Panc1 (cell line): ENCODE data around the gene SESN2. TPM values are rescaled to one million over a fixed set of nuclear protein-coding genes. Genes with fewer than 3 reads are reported as not detected.

Experiments used
- ATAC-seq: fragments of 200-7000 bp; cut with Tn5 transposase; 2 replicates; pipeline ENCODE4 v1.9.1; 2020; ENCODE audit warnings: mild to moderate bottlenecking, moderate library complexity
- BruUV-seq: library from RNA; stranded (reverse); fragments of 400-500 nt; replicated peaks from 2 replicates; lab custom pipeline; 2021; lab: Mats Ljungman, UMichigan
- CTCF ChIA-PET: fragments of 300-600 bp; sonication (Branson Sonifier 250); formaldehyde crosslinking; loops from one replicate; lab custom pipeline; 2022; ENCODE audit warnings: antibody characterized with exemption; lab: Charles Lee
- POLR2A ChIA-PET: fragments of 300-600 bp; sonication (Branson Sonifier 250); formaldehyde crosslinking; loops from one replicate; lab custom pipeline; 2022; ENCODE audit warnings: antibody characterized with exemption; lab: Charles Lee
- DNase-seq: peaks from one replicate; pipeline ENCODE4 v3.0.0-alpha.2; 2010; ENCODE audit warnings: low read depth, low spot score
- H3K27ac ChIP-seq: 2 replicates; pipeline ENCODE4 v1.5.1; 2011; ENCODE audit warnings: mild to moderate bottlenecking, low read length, inconsistent platforms
- H3K27me3 ChIP-seq: fragments of 200-500 bp; sonication (Bioruptor generic); 2 replicates; pipeline ENCODE4 v1.6.0; 2014; ENCODE audit warnings: low read length, inconsistent platforms; ENCODE audit not compliant: control insufficient read depth, insufficient read depth
- H3K36me3 ChIP-seq: fragments of 200-500 bp; sonication (Bioruptor generic); 2 replicates; pipeline ENCODE4 v1.5.1; 2014; ENCODE audit warnings: inconsistent platforms, mild to moderate bottlenecking, low read length, moderate library complexity; ENCODE audit not compliant: control insufficient read depth, insufficient read depth
- H3K4me1 ChIP-seq: 2 replicates; pipeline ENCODE4 v1.5.1; 2011; ENCODE audit warnings: inconsistent platforms, mild to moderate bottlenecking, low read length, moderate library complexity; ENCODE audit not compliant: control insufficient read depth, insufficient read depth
- H3K4me3 ChIP-seq, 2 experiments: 2 replicates each; pipeline ENCODE4 v1.5.1; 2011 to 2012; ENCODE audit warnings: low read depth in 2 of 2, low read length in 2 of 2, mild to moderate bottlenecking in 2 of 2, inconsistent platforms in 1 of 2, moderate library complexity in 1 of 2
- H3K9me3 ChIP-seq: fragments of 200-500 bp; sonication (Bioruptor generic); 2 replicates; pipeline ENCODE4 v1.5.1; 2014; ENCODE audit warnings: low read depth, mild to moderate bottlenecking, inconsistent platforms, low read length, moderate library complexity; ENCODE audit not compliant: control insufficient read depth, insufficient read depth
- CTCF ChIP-seq: fragments of 450-650 bp; IDR thresholded peaks from 2 replicates; pipeline ENCODE4 v1.5.1; 2017; ENCODE audit warnings: mild to moderate bottlenecking
- POLR2AphosphoS5 ChIP-seq: IDR thresholded peaks from 2 replicates; pipeline ENCODE4 v1.6.1; 2012; ENCODE audit warnings: mild to moderate bottlenecking, low read depth, low read length, moderate library complexity
- SIN3A ChIP-seq: IDR thresholded peaks from 2 replicates; pipeline ENCODE4 v1.6.1; 2012; ENCODE audit warnings: low read depth, mild to moderate bottlenecking, low read length, moderate library complexity, borderline replicate concordance; ENCODE audit not compliant: insufficient read depth
- TCF7L2 ChIP-seq: IDR thresholded peaks from 2 replicates; pipeline ENCODE4 v1.6.1; 2011; ENCODE audit warnings: mild to moderate bottlenecking, low read depth, low read length, inconsistent platforms
- in situ Hi-C: cut with HindIII; loops from 2 replicates; pipeline ENCODE4 v1.10.0; 2016; ENCODE audit warnings: low sequenced_read_pairs, low pct_unique_long_range_greater_than_20kb
- intact Hi-C: fragments of 100-400 bp; cut with micrococcal nuclease; formaldehyde crosslinking; loops from one replicate; pipeline ENCODE4 v1.10.0; 2022; ENCODE audit not compliant: unreplicated experiment
- total RNA-seq: library from RNA; stranded (reverse); gene quantifications from one replicate; pipeline ENCODE4 v1.2.1, GENCODE V29; 2021; ENCODE audit not compliant: unreplicated experiment
- TF ChIP-seq, protein P1 (sequence below), 2 experiments: IDR thresholded peaks; 2 replicates each; pipeline ENCODE4 v1.6.1; 2011 to 2012; ENCODE audit warnings: low read depth in 2 of 2, control low read depth in 1 of 2, low read length in 1 of 2, mild to moderate bottlenecking in 1 of 2, moderate library complexity in 1 of 2; ENCODE audit not compliant: insufficient read depth in 1 of 2

The SESN2 gene
- total RNA-seq, 1 experiment from 2014 or later = 19.7 TPM

DNA sequence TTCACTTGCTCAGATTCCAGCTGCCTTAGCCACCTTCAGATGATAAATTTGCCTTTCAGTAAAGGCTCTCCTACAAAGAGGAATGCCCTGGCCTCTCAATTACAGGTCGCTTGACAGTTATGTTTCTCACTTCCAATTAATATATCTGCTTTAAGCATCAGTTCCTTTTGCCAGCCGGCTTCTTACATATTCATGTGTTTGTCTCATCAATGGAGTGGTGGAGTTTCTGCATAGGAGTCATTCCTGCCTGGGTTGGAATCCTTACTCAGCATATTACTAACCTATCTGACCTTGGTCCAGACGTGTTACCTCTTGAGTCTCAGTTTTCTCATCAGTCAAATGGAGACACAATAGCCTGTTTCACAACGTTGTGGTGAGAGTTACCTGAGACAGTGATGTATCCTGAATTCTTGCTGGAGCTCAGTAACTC lies 9.4 kb upstream of the SESN2 start:
- intact Hi-C loops (loop anchor here (2.0 kb wide), 2 partner anchors 111 to 119 kb away; partner anchors contain the start of gene PHACTR4), in situ Hi-C loops (loop anchor here (10.0 kb wide), 1 partner anchor 95 kb away; no protein-coding TSS in a partner anchor)
- TF ChIP-seq, protein P1, sequence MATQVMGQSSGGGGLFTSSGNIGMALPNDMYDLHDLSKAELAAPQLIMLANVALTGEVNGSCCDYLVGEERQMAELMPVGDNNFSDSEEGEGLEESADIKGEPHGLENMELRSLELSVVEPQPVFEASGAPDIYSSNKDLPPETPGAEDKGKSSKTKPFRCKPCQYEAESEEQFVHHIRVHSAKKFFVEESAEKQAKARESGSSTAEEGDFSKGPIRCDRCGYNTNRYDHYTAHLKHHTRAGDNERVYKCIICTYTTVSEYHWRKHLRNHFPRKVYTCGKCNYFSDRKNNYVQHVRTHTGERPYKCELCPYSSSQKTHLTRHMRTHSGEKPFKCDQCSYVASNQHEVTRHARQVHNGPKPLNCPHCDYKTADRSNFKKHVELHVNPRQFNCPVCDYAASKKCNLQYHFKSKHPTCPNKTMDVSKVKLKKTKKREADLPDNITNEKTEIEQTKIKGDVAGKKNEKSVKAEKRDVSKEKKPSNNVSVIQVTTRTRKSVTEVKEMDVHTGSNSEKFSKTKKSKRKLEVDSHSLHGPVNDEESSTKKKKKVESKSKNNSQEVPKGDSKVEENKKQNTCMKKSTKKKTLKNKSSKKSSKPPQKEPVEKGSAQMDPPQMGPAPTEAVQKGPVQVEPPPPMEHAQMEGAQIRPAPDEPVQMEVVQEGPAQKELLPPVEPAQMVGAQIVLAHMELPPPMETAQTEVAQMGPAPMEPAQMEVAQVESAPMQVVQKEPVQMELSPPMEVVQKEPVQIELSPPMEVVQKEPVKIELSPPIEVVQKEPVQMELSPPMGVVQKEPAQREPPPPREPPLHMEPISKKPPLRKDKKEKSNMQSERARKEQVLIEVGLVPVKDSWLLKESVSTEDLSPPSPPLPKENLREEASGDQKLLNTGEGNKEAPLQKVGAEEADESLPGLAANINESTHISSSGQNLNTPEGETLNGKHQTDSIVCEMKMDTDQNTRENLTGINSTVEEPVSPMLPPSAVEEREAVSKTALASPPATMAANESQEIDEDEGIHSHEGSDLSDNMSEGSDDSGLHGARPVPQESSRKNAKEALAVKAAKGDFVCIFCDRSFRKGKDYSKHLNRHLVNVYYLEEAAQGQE (IDR thresholded peaks at IDR 0.05; ENCODE audit: insufficient read depth in 1 of 2, low read depth in 2 of 2, low read length in 1 of 2) = no peak
- TF ChIP-seq CTCF (no peak), TCF7L2 (no peak), SIN3A (no peak), POLR2AphosphoS5 (no peak)
- Histone ChIP-seq H3K27me3 (no peaks in the 10 kb centered on the region), H3K36me3 (no peaks in the 10 kb centered on the region), H3K27ac (peak overlapping the region; percentile 77; the same call in 1 of the 2 replicates), H3K4me1 (peaks cover 29% of the 10 kb centered on the region), H3K4me3 (peak overlapping the region in 1 of 2 experiments; percentile 5; a peak in 1 of 4 replicates), H3K9me3 (no peaks in the 10 kb centered on the region)
- ChIA-PET POLR2A (interaction anchor here (0.8 to 1.4 kb wide), 3 partner anchors 79 to 161 kb away, joined by 3 to 22 read pairs (median 7); partner anchors contain the start of genes EYA3 and MED18), CTCF (interaction anchor here (1.3 to 3.4 kb wide), 3 partner anchors 8 to 118 kb away, joined by 4 to 39 read pairs (median 10); no protein-coding TSS in a partner anchor)
- no TSS peak for BruUV-seq
- no peak for DNase-seq
- no peak for ATAC-seq

- in situ Hi-C loops (loop anchor here (10.0 kb wide), 1 partner anchor 88 kb away; no protein-coding TSS in a partner anchor), intact Hi-C loops (no loop called here)
- Histone ChIP-seq H3K27me3 (no peaks in the 10 kb centered on the region), H3K36me3 (no peaks in the 10 kb centered on the region), H3K4me1 (peaks cover 15% of the 10 kb centered on the region), H3K27ac (no peak overlapping the region), H3K9me3 (no peaks in the 10 kb centered on the region), H3K4me3 (no peak overlapping the region)
- no TSS peak for BruUV-seq
- ChIA-PET POLR2A (interaction anchor here (0.6 kb wide), 2 partner anchors 10 to 21 kb away, joined by 6 to 17 read pairs; no protein-coding TSS in a partner anchor), CTCF (no interaction called here)
- TF ChIP-seq POLR2AphosphoS5 (no peak), CTCF (no peak), SIN3A (no peak), TCF7L2 (no peak)
- TF ChIP-seq, protein P1 (IDR thresholded peaks at IDR 0.05; ENCODE audit: insufficient read depth in 1 of 2, low read depth in 2 of 2, low read length in 1 of 2) = no peak
- DNase-seq (no peak), ATAC-seq (no peak)
Measured at GRCh38 chr1:28256197-28256827, 3.0 kb upstream of the SESN2 start.
